HL-60 (cell line): ENCODE data around the gene IYD.

ENCODE experiments used
- CTCF ChIP-seq: IDR thresholded peaks from one replicate; pipeline ENCODE4 v1.5.1; 2011; ENCODE audit warnings: low read length, control low read depth, inconsistent platforms; ENCODE audit not compliant: insufficient read depth
- GABPA ChIP-seq: IDR thresholded peaks from 2 replicates; pipeline ENCODE4 v1.6.1; 2012; ENCODE audit warnings: low read depth
- POLR2AphosphoS5 ChIP-seq: IDR thresholded peaks from 2 replicates; pipeline ENCODE4 v1.6.1; 2012; ENCODE audit warnings: low read depth
- REST ChIP-seq: IDR thresholded peaks from 2 replicates; pipeline ENCODE4 v1.6.1; 2012; ENCODE audit warnings: low read depth; ENCODE audit not compliant: insufficient replicate concordance

GRCh38 chr6:150380256-150380655 lies 11.4 kb downstream of the IYD start:
- TF ChIP-seq CTCF (no peak), REST (no peak), POLR2AphosphoS5 (no peak), GABPA (no peak)
